ENCODE results near the gene BMPR1B.

Gene BMPR1B

DNA sequence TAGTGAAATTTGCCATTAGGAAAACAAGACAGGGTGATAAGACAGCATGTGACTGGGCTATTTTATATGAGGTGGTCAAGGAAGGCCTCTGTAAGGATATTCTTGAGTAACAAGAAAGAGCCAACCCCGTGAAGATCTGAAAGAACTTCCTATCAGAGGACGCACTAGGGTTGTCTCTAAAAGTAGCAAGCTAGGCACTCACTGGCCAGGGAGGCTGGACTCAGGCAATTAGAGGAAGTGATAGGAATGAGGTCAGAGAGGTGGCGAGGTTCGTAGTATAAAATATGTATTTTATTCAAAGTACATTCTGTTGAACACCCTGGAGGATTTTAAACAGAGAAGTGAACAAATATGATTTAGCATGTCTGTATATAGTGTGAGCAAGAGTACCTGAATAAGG is 4.6 kb downstream of the BMPR1B start:
- no peak for DNase-seq

GRCh38 chr4:94763005-94763404 is 5.2 kb downstream of the BMPR1B start:
- no peak for DNase-seq

GRCh38 chr4:94763500-94763899 is 5.7 kb downstream of the BMPR1B start:
- DNase-seq = no peak

- no peak for DNase-seq
Observed at GRCh38 chr4:94764069-94764468, 6.3 kb downstream of the BMPR1B start.

GRCh38 chr4:94765174-94765573 is 7.4 kb downstream of the BMPR1B start:
- no peak for DNase-seq

- DNase-seq = no peak
Observed at GRCh38 chr4:94765648-94766047, 7.9 kb downstream of the BMPR1B start.

DNA sequence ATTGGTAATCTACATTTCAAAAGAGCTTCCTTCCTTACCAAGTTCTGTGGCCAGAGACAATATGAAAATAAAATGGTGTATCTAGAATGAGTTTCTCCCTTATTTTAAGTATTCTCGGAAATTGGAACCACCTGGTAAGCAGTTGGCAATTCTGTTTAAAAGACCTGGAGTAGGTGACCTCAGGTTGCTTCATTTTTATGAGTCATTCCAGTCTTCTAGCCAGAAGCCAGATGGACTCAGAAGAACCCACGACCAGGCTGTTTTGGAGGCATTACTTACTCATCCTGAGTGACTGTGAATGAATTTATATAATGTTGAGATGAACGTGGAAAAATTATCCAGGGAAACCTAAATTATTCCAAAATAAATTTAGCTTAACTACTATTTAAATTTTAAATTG is 9.1 kb downstream of the BMPR1B start:
- no peak for DNase-seq

- no peak for DNase-seq
Observed at GRCh38 chr4:94767446-94767845, 9.7 kb downstream of the BMPR1B start.

GRCh38 chr4:94782707-94783106 is 25.0 kb downstream of the BMPR1B start:
- DNase-seq = no peak

GRCh38 chr4:94791701-94792100 is 33.9 kb downstream of the BMPR1B start:
- DNase-seq = no peak

DNA sequence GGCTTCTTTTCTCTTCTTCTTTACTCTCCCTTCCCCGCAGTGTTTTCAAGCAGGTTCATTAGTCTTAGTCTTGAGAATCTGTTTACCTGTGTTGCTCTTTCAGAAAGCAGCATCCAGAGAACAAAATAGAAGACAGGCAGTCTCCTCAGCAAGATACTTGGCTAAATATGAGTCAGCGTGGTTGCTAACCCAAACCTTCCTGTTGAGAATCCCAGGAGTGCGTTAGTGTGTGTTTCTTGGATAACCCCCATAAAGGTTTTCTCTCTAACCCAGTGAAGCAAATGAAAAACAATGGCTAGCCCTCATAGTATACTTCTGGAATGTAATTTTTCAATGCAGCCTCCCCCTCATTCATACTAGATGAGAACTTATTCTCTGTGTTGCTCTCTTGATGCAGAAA is 41.1 kb downstream of the BMPR1B start:
- DNase-seq = no peak

DNA sequence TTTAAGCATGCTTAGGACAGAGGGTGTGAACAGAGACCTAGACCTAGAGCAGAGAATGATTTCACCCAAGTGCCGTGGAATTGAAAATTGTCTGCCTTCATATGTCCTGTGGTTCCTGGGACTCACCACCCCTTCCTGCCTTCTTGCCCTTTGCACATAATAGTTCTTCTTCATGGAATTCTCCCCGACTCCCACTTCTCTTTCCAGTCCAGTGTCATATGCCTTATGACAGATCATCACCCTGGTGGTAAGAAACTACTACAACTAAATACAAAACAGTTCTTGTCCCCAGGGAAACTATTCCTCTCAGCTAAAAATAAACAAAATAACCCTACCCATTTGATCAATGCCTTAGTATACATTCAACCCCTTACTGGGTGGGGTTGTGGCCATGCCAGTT is 43.3 kb downstream of the BMPR1B start:
- DNase-seq = no peak

GRCh38 chr4:94802091-94802490 is 44.3 kb downstream of the BMPR1B start:
- DNase-seq = peak in 28 of 58 donors; percentile 1 to 36 (median 6)

- no peak for DNase-seq
Observed at GRCh38 chr4:94803181-94803580, 45.4 kb downstream of the BMPR1B start.

GRCh38 chr4:94804650-94805049 is 46.9 kb downstream of the BMPR1B start:
- DNase-seq = no peak

GRCh38 chr4:94806376-94806775 is 48.6 kb downstream of the BMPR1B start:
- DNase-seq = no peak

GRCh38 chr4:94811643-94812042 is 53.9 kb downstream of the BMPR1B start:
- no peak for DNase-seq

DNA sequence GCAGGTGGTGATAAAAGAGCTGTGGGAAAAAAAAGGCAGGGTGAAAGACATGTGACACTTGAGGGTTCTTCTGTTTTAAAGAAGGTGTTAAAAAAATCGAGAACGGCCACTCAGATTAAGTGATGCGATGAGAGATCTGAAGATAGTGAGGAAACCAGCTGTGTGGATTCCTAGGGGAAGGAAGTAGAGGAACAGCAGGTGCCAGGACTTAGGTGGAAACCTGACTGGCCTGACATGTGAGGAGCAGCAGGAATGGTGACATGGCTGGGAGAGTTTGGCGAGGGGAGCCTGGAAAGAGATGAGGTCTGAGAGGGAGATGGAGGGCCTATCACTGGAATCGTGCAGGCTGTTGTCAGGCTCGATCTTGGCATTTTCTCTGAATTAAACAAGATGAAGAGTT is 55.5 kb downstream of the BMPR1B start:
- no peak for DNase-seq

- DNase-seq = no peak
Observed at GRCh38 chr4:94814237-94814636, 56.5 kb downstream of the BMPR1B start.

- DNase-seq = no peak
Observed at GRCh38 chr4:94819371-94820168, 61.8 kb downstream of the BMPR1B start.

GRCh38 chr4:94826206-94826605 is 68.5 kb downstream of the BMPR1B start:
- no peak for DNase-seq

DNA sequence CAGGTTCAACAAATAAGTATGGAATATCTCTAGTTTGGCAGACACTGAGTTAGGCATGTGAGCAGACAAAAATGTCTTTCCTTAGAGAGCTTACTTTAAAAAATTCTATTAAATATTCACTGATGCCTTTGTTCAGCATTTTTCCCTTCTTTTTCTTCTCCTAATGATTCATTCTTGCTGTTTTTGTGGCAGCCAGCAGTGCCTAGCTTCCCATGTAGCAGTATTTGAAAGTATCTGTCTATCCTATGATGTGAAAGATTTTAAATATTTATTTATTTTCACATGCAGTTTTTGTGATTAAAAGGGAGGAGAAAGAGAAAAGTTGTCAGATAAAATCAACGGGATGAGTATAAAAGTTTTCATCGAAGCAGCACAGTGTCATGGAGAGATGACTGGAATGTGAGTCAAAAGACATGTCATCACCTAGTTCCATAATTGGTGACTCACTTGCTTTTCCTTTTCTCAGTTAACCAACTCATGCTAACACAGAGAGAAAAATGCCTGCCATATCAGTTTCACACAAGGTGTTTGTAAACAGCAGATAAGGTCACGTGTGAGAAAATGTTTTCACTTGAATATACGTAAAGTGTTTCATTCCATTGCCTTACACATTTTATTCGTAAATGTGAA is 69.8 kb downstream of the BMPR1B start:
- no peak for DNase-seq

- DNase-seq = no peak
Observed at GRCh38 chr4:94828882-94829281, 71.1 kb downstream of the BMPR1B start.
